ENCODE data around the gene BCL6. TPM values are rescaled to one million over a fixed set of nuclear protein-coding genes. Genes with fewer than 3 reads are reported as not detected.

BCL6 gene
- total RNA-seq, 2 donors from 2014 or later, result 53.0 to 88.6 TPM

- peak overlapping the region; percentile 99 for H3K27ac ChIP-seq
- peak; percentile 89 for DNase-seq (ENCODE audit: low spot score)
- H3K9me3 ChIP-seq, result no peaks in the 10 kb centered on the region
- peak; percentile 97 to 98 for TF ChIP-seq CTCF (IDR thresholded peaks at IDR 0.05)
- H3K4me3 ChIP-seq, result peak overlapping the region; percentile 80 to 84
- H3K36me3 ChIP-seq, result peaks cover under 1% of the 10 kb centered on the region
- no peaks in the 10 kb centered on the region for H3K27me3 ChIP-seq
- peaks cover 0 to 44% of the 10 kb centered on the region in 2 donors for H3K4me1 ChIP-seq
These were observed 5.5 kb downstream of the BCL6 start for GRCh38 chr3:187739561-187740332.

GRCh38 chr3:187739094-187739560 is 6.1 kb downstream of the BCL6 start:
- peak overlapping the region; percentile 80 to 84 for H3K4me3 ChIP-seq
- no peaks in the 10 kb centered on the region for H3K9me3 ChIP-seq
- peaks cover 7% of the 10 kb centered on the region for H3K36me3 ChIP-seq
- DNase-seq (ENCODE audit: low spot score), result no peak
- H3K27me3 ChIP-seq, result no peaks in the 10 kb centered on the region
- H3K4me1 ChIP-seq, result peaks cover 0 to 46% of the 10 kb centered on the region in 2 donors
- H3K27ac ChIP-seq, result peak overlapping the region; percentile 99
- TF ChIP-seq CTCF (IDR thresholded peaks at IDR 0.05), result peak in 1 of 2 donors; percentile 4

GRCh38 chr3:187738331-187739093 is 6.8 kb downstream of the BCL6 start:
- H3K9me3 ChIP-seq, result no peaks in the 10 kb centered on the region
- peak overlapping the region; percentile 80 to 84 for H3K4me3 ChIP-seq
- peaks cover 0 to 46% of the 10 kb centered on the region in 2 donors for H3K4me1 ChIP-seq
- peak; percentile 95 for DNase-seq (ENCODE audit: low spot score)
- peak overlapping the region; percentile 99 for H3K27ac ChIP-seq
- H3K36me3 ChIP-seq, result peaks cover 13% of the 10 kb centered on the region
- TF ChIP-seq CTCF (IDR thresholded peaks at IDR 0.05), result peak; percentile 40 to 84
- no peaks in the 10 kb centered on the region for H3K27me3 ChIP-seq

GRCh38 chr3:187738071-187738330 is 7.3 kb downstream of the BCL6 start:
- peaks cover 0 to 46% of the 10 kb centered on the region in 2 donors for H3K4me1 ChIP-seq
- peak overlapping the region; percentile 99 for H3K27ac ChIP-seq
- no peaks in the 10 kb centered on the region for H3K27me3 ChIP-seq

More at GRCh38 chr3:187738071-187738330, 7.3 kb downstream of the BCL6 start:
- Histone ChIP-seq H3K36me3 (peaks cover 18% of the 10 kb centered on the region), H3K4me3 (peak overlapping the region; percentile 80 to 84), H3K9me3 (no peaks in the 10 kb centered on the region)
- DNase-seq (ENCODE audit: low spot score), result no peak
- no peak for TF ChIP-seq CTCF (IDR thresholded peaks at IDR 0.05)

All from right atrium auricular region (tissue), 2 donors.